SK-N-SH treated with all-trans-retinoic acid at 6 μM for 48 hours (cell line): ENCODE data around the gene RAD9B.

Experiments
- ATAC-seq: fragments of 200-7000 bp; cut with Tn5 transposase; 3 replicates; pipeline ENCODE4 v1.9.1; 2020; ENCODE audit warnings: mild to moderate bottlenecking, moderate library complexity
- BACH2 ChIP-seq: fragments of 250-450 bp; sonication (Bioruptor Pico); IDR thresholded peaks from 2 replicates; pipeline ENCODE4 v1.9.0; 2021; ENCODE audit warnings: mild to moderate bottlenecking, borderline replicate concordance
- CREB5 ChIP-seq: fragments of 250-450 bp; sonication (Bioruptor Pico); IDR thresholded peaks from 2 replicates; pipeline ENCODE4 v1.5.1; 2020; ENCODE audit warnings: low read depth, mild to moderate bottlenecking, moderate library complexity
- CSDC2 ChIP-seq: fragments of 250-450 bp; sonication (Bioruptor Pico); IDR thresholded peaks from 2 replicates; pipeline ENCODE4 v1.5.0; 2020; ENCODE audit warnings: mild to moderate bottlenecking, moderate library complexity
- CSRNP3 ChIP-seq: fragments of 250-450 bp; sonication (Bioruptor Pico); IDR thresholded peaks from 2 replicates; pipeline ENCODE4 v1.5.1; 2021; ENCODE audit warnings: mild to moderate bottlenecking, moderate library complexity
- ESRRG ChIP-seq: fragments of 250-450 bp; sonication (Bioruptor Pico); IDR thresholded peaks from 2 replicates; pipeline ENCODE4 v1.6.1; 2021; ENCODE audit warnings: mild to moderate bottlenecking
- GLIS3 ChIP-seq: fragments of 250-450 bp; sonication (Bioruptor Pico); IDR thresholded peaks from 2 replicates; pipeline ENCODE4 v1.5.0; 2020; ENCODE audit warnings: mild to moderate bottlenecking, moderate library complexity
- ISL1 ChIP-seq: fragments of 250-450 bp; sonication (Bioruptor Pico); IDR thresholded peaks from 2 replicates; pipeline ENCODE4 v2.1.2; 2022; ENCODE audit warnings: mild to moderate bottlenecking, moderate library complexity
- OSR1 ChIP-seq: fragments of 250-450 bp; sonication (Bioruptor Pico); IDR thresholded peaks from 2 replicates; pipeline ENCODE4 v1.8.0; 2022; ENCODE audit warnings: moderate library complexity, mild to moderate bottlenecking, inconsistent platforms
- PATZ1 ChIP-seq: fragments of 250-450 bp; sonication (Bioruptor Pico); IDR thresholded peaks from 2 replicates; pipeline ENCODE4 v1.8.0; 2020; ENCODE audit warnings: mild to moderate bottlenecking, moderate library complexity, borderline replicate concordance
- POU6F1 ChIP-seq: fragments of 250-450 bp; sonication (Bioruptor Pico); IDR thresholded peaks from 2 replicates; pipeline ENCODE4 v1.8.0; 2021; ENCODE audit warnings: low read depth, mild to moderate bottlenecking, moderate library complexity, borderline replicate concordance
- PPARA ChIP-seq: fragments of 250-450 bp; sonication (Bioruptor Pico); IDR thresholded peaks from 2 replicates; pipeline ENCODE4 v1.5.0; 2020; ENCODE audit warnings: mild to moderate bottlenecking, borderline replicate concordance
- RARB ChIP-seq: fragments of 250-450 bp; sonication (Bioruptor Pico); IDR thresholded peaks from 2 replicates; pipeline ENCODE4 v1.8.0; 2021; ENCODE audit warnings: mild to moderate bottlenecking, moderate library complexity
- TCF4 ChIP-seq: fragments of 250-450 bp; sonication (Bioruptor Pico); IDR thresholded peaks from 2 replicates; pipeline ENCODE4 v1.8.0; 2021; ENCODE audit warnings: mild to moderate bottlenecking, moderate library complexity, borderline replicate concordance
- TOX ChIP-seq: fragments of 250-450 bp; sonication (Bioruptor Pico); IDR thresholded peaks from 2 replicates; pipeline ENCODE4 v1.8.0; 2021; ENCODE audit warnings: mild to moderate bottlenecking, moderate library complexity, borderline replicate concordance
- TSHZ2 ChIP-seq: fragments of 250-450 bp; sonication (Bioruptor Pico); IDR thresholded peaks from 2 replicates; pipeline ENCODE4 v1.5.0; 2020; ENCODE audit warnings: mild to moderate bottlenecking, moderate library complexity
- ZC3H10 ChIP-seq: fragments of 250-450 bp; sonication (Bioruptor Pico); IDR thresholded peaks from 2 replicates; pipeline ENCODE4 v1.5.1; 2021; ENCODE audit warnings: mild to moderate bottlenecking, moderate library complexity
- ZFP3 ChIP-seq: fragments of 250-450 bp; sonication (Bioruptor Pico); IDR thresholded peaks from 2 replicates; pipeline ENCODE4 v1.5.0; 2020; ENCODE audit warnings: mild to moderate bottlenecking, moderate library complexity
- ZFP30 ChIP-seq: fragments of 450-650 bp; formaldehyde crosslinking; IDR thresholded peaks from 2 replicates; pipeline ENCODE4 v1.5.0; 2022; ENCODE audit warnings: mild to moderate bottlenecking, moderate library complexity
- ZNF565 ChIP-seq: fragments of 450-650 bp; formaldehyde crosslinking; conservative IDR thresholded peaks from 2 replicates; pipeline ENCODE4 v1.5.0; 2020; ENCODE audit warnings: low read depth, mild to moderate bottlenecking, moderate library complexity
- ZNF70 ChIP-seq: fragments of 450-650 bp; formaldehyde crosslinking; IDR thresholded peaks from 2 replicates; pipeline ENCODE4 v1.5.0; 2020; ENCODE audit warnings: mild to moderate bottlenecking, moderate library complexity
- ZNF8 ChIP-seq: fragments of 450-650 bp; formaldehyde crosslinking; IDR thresholded peaks from 2 replicates; pipeline ENCODE4 v1.5.0; 2020; ENCODE audit warnings: mild to moderate bottlenecking, moderate library complexity

The RAD9B gene

GRCh38 chr12:110545812-110546211 is 43.7 kb downstream of the RAD9B start:
- TF ChIP-seq TCF4 = no peak
- peak; percentile 47 for ATAC-seq

GRCh38 chr12:110546339-110546738 is 44.2 kb downstream of the RAD9B start:
- TF ChIP-seq ISL1 = peak; percentile 86
- peak; percentile 51; the same call in 1 of the 2 replicates for TF ChIP-seq CREB5 (CRISPR knock-in tag)
- no peak for TF ChIP-seq TCF4
- no peak for TF ChIP-seq ZNF70 (CRISPR knock-in tag)
- TF ChIP-seq PATZ1 (CRISPR knock-in tag) = peak; percentile 86
- no peak for TF ChIP-seq RARB (CRISPR knock-in tag)
- TF ChIP-seq ZFP30 (CRISPR knock-in tag) = no peak
- TF ChIP-seq PPARA (CRISPR knock-in tag) = no peak
- no peak for TF ChIP-seq CSDC2 (CRISPR knock-in tag)
- TF ChIP-seq ZC3H10 = no peak
- no peak for TF ChIP-seq ZFP3 (CRISPR knock-in tag)
- TF ChIP-seq TOX (CRISPR knock-in tag) = no peak; the same call in 1 of the 2 replicates
- TF ChIP-seq ZNF8 (CRISPR knock-in tag) = no peak
- no peak for TF ChIP-seq TSHZ2 (CRISPR knock-in tag)
- no peak for TF ChIP-seq BACH2 (CRISPR knock-in tag)
- no peak for TF ChIP-seq CSRNP3 (CRISPR knock-in tag)
- peak; percentile 80 for ATAC-seq

- no peak for ATAC-seq
- TF ChIP-seq CSDC2 (CRISPR knock-in tag) = no peak
- TF ChIP-seq CREB5 (CRISPR knock-in tag) = no peak
- no peak for TF ChIP-seq BACH2 (CRISPR knock-in tag)
- TF ChIP-seq GLIS3 (CRISPR knock-in tag) = no peak
- no peak for TF ChIP-seq RARB (CRISPR knock-in tag)
- no peak for TF ChIP-seq PATZ1 (CRISPR knock-in tag)
- no peak for TF ChIP-seq ZNF565 (CRISPR knock-in tag)
- TF ChIP-seq ESRRG (CRISPR knock-in tag) = no peak
- TF ChIP-seq CSRNP3 (CRISPR knock-in tag) = no peak
- no peak for TF ChIP-seq POU6F1
- no peak for TF ChIP-seq OSR1
- no peak for TF ChIP-seq TSHZ2 (CRISPR knock-in tag)
- TF ChIP-seq ZNF8 (CRISPR knock-in tag) = no peak
Measured at GRCh38 chr12:110547090-110547489, 45.0 kb downstream of the RAD9B start.
